Hematopoietic multipotent progenitor cell treated with erythropoietin and hydrocortisone succinate and interleukin-3 and kit ligand, for 4 days (in vitro differentiated cells): Measurements from ENCODE around the gene CADPS2.

Source experiments
- DNase-seq: peaks from one replicate; pipeline ENCODE4 v3.0.0-alpha.2; 2015

Gene CADPS2

DNA sequence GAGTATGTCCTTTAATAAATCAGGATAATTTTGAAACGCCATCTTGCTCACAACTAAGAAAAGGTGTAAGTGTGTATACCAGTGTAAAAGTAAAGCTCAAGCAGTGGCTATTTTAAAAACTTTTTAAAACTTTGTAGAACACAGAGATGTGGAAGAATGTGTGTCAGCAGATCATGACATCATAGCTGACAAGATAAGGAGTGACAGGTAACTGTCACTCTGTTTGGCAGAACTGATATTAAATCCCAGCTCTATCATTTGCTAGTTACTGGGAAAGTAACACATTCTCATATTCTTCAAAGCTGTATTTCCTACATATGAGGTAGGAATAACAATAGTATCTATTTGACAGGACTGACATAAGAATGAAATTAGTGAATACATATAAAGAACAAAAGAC is 119.7 kb downstream of the CADPS2 start:
- DNase-seq, result no peak

DNA sequence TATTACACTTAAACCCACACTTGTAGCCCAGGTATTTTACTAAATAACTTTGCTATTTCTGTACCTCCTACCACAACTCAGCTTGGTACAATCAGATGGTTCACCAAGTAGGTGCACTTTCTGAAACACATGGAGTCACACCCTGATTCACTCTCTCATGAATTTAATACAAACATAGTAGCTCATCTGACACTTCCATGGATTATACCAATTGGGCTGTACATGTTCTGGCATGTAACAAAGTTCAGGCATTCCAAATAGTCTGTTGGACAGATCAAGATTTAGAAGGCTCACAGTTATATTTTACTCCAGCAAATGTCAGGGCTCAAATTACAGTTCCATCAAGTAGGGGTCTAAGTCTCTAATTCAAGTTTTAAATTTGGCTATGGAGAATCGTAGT is 121.4 kb downstream of the CADPS2 start:
- no peak for DNase-seq

DNA sequence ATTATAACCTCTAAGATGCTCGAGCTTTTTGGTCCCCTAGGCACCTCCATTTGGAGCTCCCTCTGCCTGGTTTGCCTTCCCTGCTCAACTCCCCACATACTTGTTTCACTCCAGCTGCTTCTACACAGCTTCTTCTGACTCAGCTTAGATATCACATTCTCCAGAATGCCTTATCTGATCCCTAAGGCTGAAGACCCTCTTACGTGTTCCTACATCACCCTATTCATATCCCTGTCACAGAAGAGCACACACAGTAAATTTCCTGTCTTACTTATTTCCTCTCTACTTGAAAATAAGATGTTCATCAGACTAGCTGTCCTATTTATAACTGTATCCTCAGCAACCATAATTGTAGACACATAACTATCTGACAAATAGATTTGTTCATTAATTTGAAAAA is 122.2 kb downstream of the CADPS2 start:
- DNase-seq, result no peak

DNA sequence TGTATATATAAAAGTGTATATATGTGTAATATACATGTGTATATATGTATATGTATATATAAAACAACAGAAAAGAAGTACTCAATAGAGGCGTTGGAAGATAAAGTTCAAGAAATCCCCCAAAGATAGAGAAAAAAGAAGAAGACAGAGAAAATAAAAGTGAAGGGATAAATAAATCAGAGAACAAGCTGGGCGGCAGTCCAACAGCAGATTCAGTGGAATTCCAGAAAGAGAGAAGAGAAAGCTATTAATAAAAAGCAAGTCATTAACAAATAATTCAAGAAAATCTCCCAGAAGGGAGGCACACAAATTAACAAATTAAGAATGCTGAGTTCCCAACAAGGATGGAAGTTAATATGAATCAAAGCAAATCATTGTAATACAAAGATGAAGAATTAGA is 124.2 kb downstream of the CADPS2 start:
- DNase-seq, result no peak

DNA sequence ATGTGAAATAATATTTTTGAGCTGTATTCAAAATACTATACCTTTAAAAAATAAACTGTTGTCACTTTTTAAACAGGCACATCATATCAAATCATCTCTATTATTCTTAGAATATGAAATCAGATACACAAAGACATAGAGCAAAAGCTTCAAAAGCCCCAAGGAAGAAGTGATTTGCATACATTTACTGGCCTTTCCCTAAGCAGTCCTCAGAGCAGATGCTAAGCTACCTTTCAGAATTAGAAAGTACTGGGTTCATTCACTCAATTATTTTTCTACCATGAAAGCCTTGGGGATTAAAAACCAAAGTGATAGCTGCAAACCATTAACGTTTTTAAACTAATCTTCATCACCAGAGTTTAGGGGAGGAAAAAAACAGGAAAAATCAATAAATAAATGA is 127.8 kb downstream of the CADPS2 start:
- no peak for DNase-seq

DNA sequence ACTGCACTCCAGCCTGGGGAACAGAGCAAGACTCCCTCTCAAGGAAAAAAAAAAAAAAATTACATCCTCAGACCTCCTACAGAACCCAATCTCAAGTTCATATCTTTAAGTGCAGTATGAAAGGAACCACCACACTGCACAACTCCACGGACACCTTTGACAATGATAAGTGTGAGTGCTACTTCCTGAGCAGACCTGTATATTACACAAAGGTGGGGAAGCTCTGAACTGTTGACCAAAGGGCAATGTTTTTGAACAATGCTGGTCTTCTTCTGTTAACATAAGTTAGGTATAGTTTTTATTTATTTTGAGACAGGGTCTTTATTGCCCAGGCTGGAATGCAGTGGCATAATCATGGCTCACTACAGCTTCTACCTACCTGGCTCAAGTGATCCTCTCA is 129.4 kb downstream of the CADPS2 start:
- no peak for DNase-seq

GRCh38 chr7:122755696-122756095 is 130.6 kb downstream of the CADPS2 start:
- no peak for DNase-seq

GRCh38 chr7:122752583-122752982 is 133.7 kb downstream of the CADPS2 start:
- DNase-seq, result no peak

- DNase-seq, result no peak
These were observed 135.9 kb downstream of the CADPS2 start for GRCh38 chr7:122750389-122750788.

DNA sequence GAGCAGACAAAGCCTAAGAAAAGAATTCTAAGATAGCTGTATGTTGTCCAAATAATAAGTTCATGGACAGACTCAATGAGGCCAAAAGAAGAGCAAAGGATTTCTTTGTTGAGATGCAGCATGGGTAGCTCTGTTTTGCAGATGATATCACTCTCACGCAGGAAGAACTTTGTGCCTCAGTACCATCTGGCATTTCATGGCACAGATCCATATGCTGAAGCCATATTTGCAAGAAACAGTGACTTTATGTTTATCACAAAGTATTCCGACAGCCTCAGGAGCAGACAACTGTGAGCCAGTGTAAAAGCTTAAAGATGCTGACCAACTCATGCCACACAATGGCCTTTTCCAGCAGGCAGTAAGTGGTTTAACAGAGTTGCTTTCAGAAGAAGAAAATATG is 138.1 kb downstream of the CADPS2 start:
- no peak for DNase-seq

- no peak for DNase-seq
These were observed 139.3 kb downstream of the CADPS2 start for GRCh38 chr7:122746948-122747347.

DNA sequence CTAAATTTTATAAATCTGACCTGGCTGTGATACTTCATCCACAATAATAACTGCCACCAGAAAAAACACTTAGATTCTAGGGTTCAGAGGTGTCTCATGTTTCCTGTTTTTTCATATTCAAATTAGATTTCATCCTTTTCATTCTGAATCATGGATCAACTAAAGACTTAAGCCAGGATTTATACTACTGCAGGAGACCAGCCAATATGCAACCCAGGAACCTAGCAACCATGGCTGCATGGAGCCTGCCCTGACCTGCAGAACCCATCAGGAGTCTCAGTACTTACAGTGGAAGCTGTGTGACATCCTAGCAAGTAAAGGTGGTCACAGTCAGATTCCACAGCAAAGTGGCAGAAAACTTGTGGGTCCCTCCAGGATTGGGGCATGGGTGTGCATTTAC is 143.0 kb downstream of the CADPS2 start:
- no peak for DNase-seq

- no peak for DNase-seq
These were observed 147.3 kb downstream of the CADPS2 start for GRCh38 chr7:122738947-122739346.

GRCh38 chr7:122736183-122736582 is 150.1 kb downstream of the CADPS2 start:
- DNase-seq, result no peak

DNA sequence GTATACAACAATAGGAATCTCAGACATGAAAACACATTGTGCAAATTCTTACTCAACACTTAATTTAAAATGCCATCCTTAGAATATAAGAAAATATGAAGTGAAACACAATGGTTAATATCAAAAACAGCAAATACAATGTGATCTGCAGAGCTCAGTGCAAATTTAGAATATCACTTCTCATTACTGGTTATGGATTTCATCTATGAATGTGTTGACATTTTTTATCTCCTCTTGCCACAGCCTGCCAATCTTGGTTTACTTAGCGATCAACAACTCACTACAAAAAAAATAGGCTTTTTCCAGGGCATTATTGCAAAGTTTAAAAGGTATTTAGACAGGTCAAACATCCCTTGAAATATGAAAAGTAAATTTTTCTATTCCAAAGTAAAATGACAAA is 158.5 kb downstream of the CADPS2 start:
- DNase-seq, result no peak

GRCh38 chr7:122727354-122727753 is 158.9 kb downstream of the CADPS2 start:
- DNase-seq, result no peak

DNA sequence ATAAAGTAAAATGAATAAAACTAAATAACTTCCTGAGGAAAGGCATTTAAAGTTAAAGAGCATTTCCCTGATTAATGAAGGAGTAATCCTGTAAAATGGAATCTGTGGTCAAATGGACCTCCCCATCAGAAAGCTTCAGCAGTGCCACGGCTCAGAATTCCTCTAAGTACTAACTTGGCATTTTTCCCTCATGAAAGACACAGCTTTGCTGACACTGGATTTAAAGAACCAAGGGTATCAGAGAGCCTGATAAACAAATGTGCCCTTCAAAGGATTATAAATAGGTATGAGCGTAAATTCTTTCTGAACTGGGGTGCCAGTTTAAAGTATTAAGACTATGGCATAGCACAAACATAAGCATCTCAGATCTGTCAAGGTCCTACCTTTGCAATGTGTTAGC is 159.4 kb downstream of the CADPS2 start:
- DNase-seq, result no peak

- no peak for DNase-seq
These were observed 161.9 kb downstream of the CADPS2 start for GRCh38 chr7:122724366-122724765.

- no peak for DNase-seq
These were observed 167.2 kb downstream of the CADPS2 start for GRCh38 chr7:122719010-122719578.

- DNase-seq, result no peak
These were observed 168.7 kb downstream of the CADPS2 start for GRCh38 chr7:122717356-122718089.

GRCh38 chr7:122715183-122715582 is 171.1 kb downstream of the CADPS2 start:
- DNase-seq, result no peak

- DNase-seq, result no peak
These were observed 175.3 kb downstream of the CADPS2 start for GRCh38 chr7:122710916-122711315.

DNA sequence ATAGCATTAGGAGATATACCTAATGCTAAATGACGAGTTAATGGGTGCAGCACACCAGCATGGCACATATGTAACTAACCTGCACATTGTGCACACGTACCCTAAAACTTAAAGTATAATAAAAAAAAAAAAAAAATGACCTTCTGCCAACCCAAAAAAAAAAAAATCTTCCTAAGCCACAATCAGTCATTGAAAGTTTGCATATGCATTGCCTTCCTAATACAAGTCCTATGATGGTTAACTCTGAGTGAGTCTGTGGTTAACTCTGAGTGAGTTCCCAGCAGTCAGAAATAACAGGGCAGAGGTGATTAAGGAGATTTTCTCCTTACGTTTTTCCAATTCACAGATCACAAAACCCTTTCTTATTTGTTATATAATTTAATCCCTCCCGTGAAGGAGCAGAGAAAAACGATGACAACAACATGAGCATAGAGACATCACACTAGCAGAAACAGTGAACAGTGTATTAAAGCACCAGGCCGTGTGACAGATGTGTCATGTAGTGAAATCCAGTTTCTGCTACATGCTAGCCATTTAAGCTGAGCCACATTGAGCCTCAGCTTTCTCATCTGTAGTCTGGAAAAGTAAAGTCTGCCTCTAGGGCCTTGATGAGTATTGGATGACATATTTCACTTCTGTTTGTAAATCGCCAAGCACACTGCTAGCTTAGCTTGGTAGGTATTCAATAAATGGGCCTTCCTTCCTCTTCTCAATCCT is 176.2 kb downstream of the CADPS2 start:
- no peak for DNase-seq

GRCh38 chr7:122706836-122707235 is 179.4 kb downstream of the CADPS2 start:
- no peak for DNase-seq
